BJ (cell line): ENCODE measurements around the gene TOP2A. TPM values are rescaled to one million over a fixed set of nuclear protein-coding genes. Genes with fewer than 3 reads are reported as not detected.
A peak's percentile ranks its signal among the peaks of the same experiment; 100 is the strongest.

Experiments
- CTCF ChIA-PET: fragments of 350-600 bp; formaldehyde crosslinking; extraction: SDS; loops from one replicate; lab custom pipeline; 2021; ENCODE audit warnings: antibody characterized with exemption, inconsistent platforms; lab: Yijun Ruan, JAX
- POLR2A ChIA-PET: fragments of 300-600 bp; sonication (Branson Sonifier 250); formaldehyde crosslinking; extraction: SDS; loops from one replicate; lab custom pipeline; 2021; ENCODE audit warnings: antibody characterized with exemption; lab: Charles Lee
- DNase-seq: peaks from one replicate; pipeline ENCODE4 v3.0.0-alpha.2; 2011; ENCODE audit warnings: low read depth
- H3K27me3 ChIP-seq: 2 replicates; pipeline ENCODE4 v1.6.0; 2011; ENCODE audit warnings: low read length; ENCODE audit not compliant: control insufficient read depth, insufficient read depth
- H3K36me3 ChIP-seq: 2 replicates; pipeline ENCODE4 v1.5.1; 2011; ENCODE audit warnings: low read length; ENCODE audit not compliant: control insufficient read depth, insufficient read depth
- H3K4me3 ChIP-seq: 2 replicates; pipeline ENCODE4 v1.5.1; 2011; ENCODE audit warnings: low read depth, mild to moderate bottlenecking, control low read depth, low read length
- CTCF ChIP-seq: IDR thresholded peaks from 2 replicates; pipeline ENCODE4 v1.5.1; 2011; ENCODE audit warnings: low read depth, mild to moderate bottlenecking, control low read depth, inconsistent platforms, low read length, moderate library complexity; ENCODE audit not compliant: insufficient read depth
- polyA minus RNA-seq: library from RNA; depleted of rRNA, polyadenylated mRNA; stranded (reverse); fragments of >200 nt; gene quantifications from 2 replicates; pipeline ENCODE4 v1.2.3, GENCODE V29; 2011; rRNA and poly(A)+ RNA removed
- polyA plus RNA-seq: library from polyadenylated mRNA; depleted of rRNA; stranded (reverse); fragments of >200 nt; gene quantifications from 2 replicates; pipeline ENCODE4 v1.2.3, GENCODE V29; 2011; rRNA removed

The TOP2A gene
- polyA plus RNA-seq (31.8 and 69.6 TPM in 2 replicates), polyA minus RNA-seq (15.7 and 25.5 TPM in 2 replicates)

GRCh38 chr17:40417609-40418427 lies at the start of gene TOP2A:
TOP2A (minus strand) TSS chr17:40417896; CDS start chr17:40417791, 105 bp downstream.
- POLR2A ChIA-PET, result interaction anchor here (0.5 to 0.8 kb wide), 5 partner anchors 32 to 227 kb away, joined by 3 read pairs; no protein-coding TSS in a partner anchor
- peak within 1 kb of the TSS; percentile 56 for H3K4me3 ChIP-seq
- no peaks in the 10 kb centered on the region for H3K27me3 ChIP-seq
- DNase-seq, result peak; percentile 99
- CTCF ChIA-PET, result interaction anchor here (0.7 to 4.1 kb wide), 18 partner anchors 14 to 228 kb away, joined by 3 to 25 read pairs (median 4); partner anchors contain the start of gene IGFBP4
- TF ChIP-seq CTCF, result no peak
- H3K36me3 ChIP-seq, result no peaks in the 10 kb centered on the region

GRCh38 chr17:40467281-40467867 lies 49.7 kb upstream of the TOP2A start:
- no peak overlapping the region for H3K4me3 ChIP-seq
- TF ChIP-seq CTCF, result no peak
- CTCF ChIA-PET, result interaction anchor here (0.7 to 3.6 kb wide), 4 partner anchors 9 to 105 kb away, joined by 3 to 20 read pairs (median 4); no protein-coding TSS in a partner anchor
- no peaks in the 10 kb centered on the region for H3K27me3 ChIP-seq
- POLR2A ChIA-PET, result no interaction called here
- DNase-seq, result no peak
- no peaks in the 10 kb centered on the region for H3K36me3 ChIP-seq

- Histone ChIP-seq H3K27me3 (no peaks in the 10 kb centered on the region), H3K36me3 (no peaks in the 10 kb centered on the region), H3K4me3 (no peak overlapping the region)
- CTCF ChIA-PET, result interaction anchor here (0.7 to 3.6 kb wide), 4 partner anchors 10 to 94 kb away, joined by 3 to 20 read pairs (median 4); no protein-coding TSS in a partner anchor
- no peak for DNase-seq
- no peak for TF ChIP-seq CTCF
- POLR2A ChIA-PET, result interaction anchor here (0.6 kb wide), 1 partner anchor 8 kb away, joined by 3 read pairs; no protein-coding TSS in a partner anchor
Measured at GRCh38 chr17:40466298-40466971, 48.7 kb upstream of the TOP2A start.

GRCh38 chr17:40464392-40464855 lies 46.7 kb upstream of the TOP2A start:
- CTCF ChIA-PET, result interaction anchor here (1.5 to 3.6 kb wide), 3 partner anchors 12 to 68 kb away, joined by 4 to 20 read pairs (median 8); no protein-coding TSS in a partner anchor
- POLR2A ChIA-PET, result interaction anchor here (0.6 kb wide), 1 partner anchor 14 kb away, joined by 5 read pairs; no protein-coding TSS in a partner anchor
- Histone ChIP-seq H3K4me3 (no peak overlapping the region), H3K36me3 (peaks cover 1% of the 10 kb centered on the region), H3K27me3 (no peaks in the 10 kb centered on the region)
- TF ChIP-seq CTCF, result no peak
- no peak for DNase-seq
